ENCODE measurements around the gene ZWILCH. TPM values are rescaled to one million over a fixed set of nuclear protein-coding genes. Genes with fewer than 3 reads are reported as not detected.

Gene ZWILCH
- polyA plus RNA-seq, 1 donor (not counting 4 experiments of a cell fraction or from before 2014, with no cell fraction given), result 34.9 TPM

GRCh38 chr15:66581972-66582537 is 76.9 kb downstream of the ZWILCH start:
- Histone ChIP-seq H2AFZ (ENCODE audit: control insufficient read depth, low read length) (no peak overlapping the region), H3K4me2 (ENCODE audit: control insufficient read depth, extremely low read depth, insufficient read depth, low read depth, low read length) (no peak overlapping the region), H3K9ac (ENCODE audit: control insufficient read depth, extremely low read depth, insufficient read depth, low read length) (no peak overlapping the region), H3K27ac (ENCODE audit: control insufficient read depth, insufficient read depth, low read length) (no peak overlapping the region), H3K36me3 (ENCODE audit: control insufficient read depth in 2 of 2, extremely low read depth in 1 of 2, insufficient read depth in 2 of 2, low read length in 2 of 2) (no peaks in the 10 kb centered on the region), H3K79me2 (ENCODE audit: control insufficient read depth, insufficient read depth, low read length) (no peaks in the 10 kb centered on the region), H3K4me1 (ENCODE audit: control insufficient read depth, extremely low read depth, insufficient read depth, low read length) (no peaks in the 10 kb centered on the region), H3K9me3 (ENCODE audit: control insufficient read depth, low read depth, low read length) (no peaks in the 10 kb centered on the region), H4K20me1 (ENCODE audit: control insufficient read depth, extremely low read depth, insufficient read depth, low read length) (no peaks in the 10 kb centered on the region), H3K9me1 (ENCODE audit: control insufficient read depth, extremely low read depth, insufficient read depth, low read length) (no peaks in the 10 kb centered on the region), H3K27me3 (ENCODE audit: control insufficient read depth, extremely low read depth, insufficient read depth, low read length) (peaks cover 7% of the 10 kb centered on the region), H3K4me3 (ENCODE audit: control insufficient read depth in 2 of 3, extremely low read depth in 1 of 3, insufficient read depth in 2 of 3, low read depth in 1 of 3, low read length in 3 of 3) (no peak overlapping the region)
- TF ChIP-seq CTCF (optimal IDR thresholded peaks at IDR 0.05 in 1 of 3, IDR thresholded peaks at IDR 0.05 in 1 of 3, conservative IDR thresholded peaks at IDR 0.05 in 1 of 3; ENCODE audit: extremely low read depth in 1 of 3, insufficient read depth in 2 of 3, low read length in 3 of 3) (no peak), EZH2 (IDR thresholded peaks at IDR 0.05; ENCODE audit: low read length) (no peak)
- dilution Hi-C loops (cut with MboI; ENCODE audit: extremely low pct_ligation_motif_present, low sequenced_read_pairs), result no loop called here
- no peak for DNase-seq (ENCODE audit: low read depth, low spot score)
- no peak for FAIRE-seq

- Histone ChIP-seq H3K9me3 (ENCODE audit: control insufficient read depth, low read depth, low read length) (no peaks in the 10 kb centered on the region), H3K9ac (ENCODE audit: control insufficient read depth, extremely low read depth, insufficient read depth, low read length) (no peak overlapping the region), H3K9me1 (ENCODE audit: control insufficient read depth, extremely low read depth, insufficient read depth, low read length) (no peaks in the 10 kb centered on the region), H3K79me2 (ENCODE audit: control insufficient read depth, insufficient read depth, low read length) (no peaks in the 10 kb centered on the region), H2AFZ (ENCODE audit: control insufficient read depth, low read length) (no peak overlapping the region), H3K4me2 (ENCODE audit: control insufficient read depth, extremely low read depth, insufficient read depth, low read depth, low read length) (no peak overlapping the region), H3K27ac (ENCODE audit: control insufficient read depth, insufficient read depth, low read length) (no peak overlapping the region), H3K36me3 (ENCODE audit: control insufficient read depth in 2 of 2, extremely low read depth in 1 of 2, insufficient read depth in 2 of 2, low read length in 2 of 2) (no peaks in the 10 kb centered on the region), H3K4me1 (ENCODE audit: control insufficient read depth, extremely low read depth, insufficient read depth, low read length) (no peaks in the 10 kb centered on the region), H4K20me1 (ENCODE audit: control insufficient read depth, extremely low read depth, insufficient read depth, low read length) (no peaks in the 10 kb centered on the region), H3K4me3 (ENCODE audit: control insufficient read depth in 2 of 3, extremely low read depth in 1 of 3, insufficient read depth in 2 of 3, low read depth in 1 of 3, low read length in 3 of 3) (no peak overlapping the region), H3K27me3 (ENCODE audit: control insufficient read depth, extremely low read depth, insufficient read depth, low read length) (peaks cover 17% of the 10 kb centered on the region)
- no peak for DNase-seq (ENCODE audit: low read depth, low spot score)
- TF ChIP-seq CTCF (optimal IDR thresholded peaks at IDR 0.05 in 1 of 3, IDR thresholded peaks at IDR 0.05 in 1 of 3, conservative IDR thresholded peaks at IDR 0.05 in 1 of 3; ENCODE audit: extremely low read depth in 1 of 3, insufficient read depth in 2 of 3, low read length in 3 of 3), result no peak
- TF ChIP-seq EZH2 (IDR thresholded peaks at IDR 0.05; ENCODE audit: low read length), result no peak
- dilution Hi-C loops (cut with MboI; ENCODE audit: extremely low pct_ligation_motif_present, low sequenced_read_pairs), result no loop called here
- FAIRE-seq, result no peak
Measured at GRCh38 chr15:66586155-66586976, 81.2 kb downstream of the ZWILCH start.
